HL-60/S4 treated with retinoic acid at 250 ng/mL for 4 days and 3 days (cell line): Measurements from ENCODE around the gene SPR.

Experiments
- in situ Hi-C: fragments of 300-500 bp; cut with MboI; formaldehyde crosslinking; loops from 2 replicates; pipeline ENCODE4 v1.7.0; 2022; ENCODE audit warnings: low sequenced_read_pairs

SPR gene

GRCh38 chr2:72915320-72915906 is 28.2 kb downstream of the SPR start:
- in situ Hi-C loops, result no loop called here

GRCh38 chr2:72915907-72916742 is 28.9 kb downstream of the SPR start:
- in situ Hi-C loops, result no loop called here

- in situ Hi-C loops, result no loop called here
These were observed 29.5 kb downstream of the SPR start for GRCh38 chr2:72916743-72917137.

GRCh38 chr2:72917138-72917876 is 30.1 kb downstream of the SPR start, which contains the start of gene EMX1:
TSS of gene EMX1 (plus strand) at chr2:72917519. CDS start at chr2:72917853, 334 bp downstream.
- in situ Hi-C loops, result no loop called here

- in situ Hi-C loops, result no loop called here
These were observed 30.8 kb downstream of the SPR start for GRCh38 chr2:72917877-72918553.

GRCh38 chr2:72919414-72920317 is 32.5 kb downstream of the SPR start:
- in situ Hi-C loops, result no loop called here

- in situ Hi-C loops, result no loop called here
These were observed 33.3 kb downstream of the SPR start for GRCh38 chr2:72920318-72921087.

- in situ Hi-C loops, result no loop called here
These were observed 34.1 kb downstream of the SPR start for GRCh38 chr2:72921088-72921851.

GRCh38 chr2:72921853-72922252 is 34.6 kb downstream of the SPR start:
- in situ Hi-C loops, result no loop called here

GRCh38 chr2:72923833-72924352 is 36.7 kb downstream of the SPR start:
- in situ Hi-C loops, result no loop called here

- in situ Hi-C loops, result no loop called here
These were observed 37.4 kb downstream of the SPR start for GRCh38 chr2:72924353-72925240.

- in situ Hi-C loops, result no loop called here
These were observed 38.2 kb downstream of the SPR start for GRCh38 chr2:72925328-72925943.

- in situ Hi-C loops, result no loop called here
These were observed 39.2 kb downstream of the SPR start for GRCh38 chr2:72926368-72926767.

GRCh38 chr2:72926811-72927465 is 39.7 kb downstream of the SPR start:
- in situ Hi-C loops, result no loop called here

GRCh38 chr2:72927619-72928550 is 40.7 kb downstream of the SPR start:
- in situ Hi-C loops, result no loop called here
